AG09309 (cell line): ENCODE measurements around the gene MXD4.
A peak's percentile ranks its signal among the peaks of the same experiment; 100 is the strongest.

Experiments
- DNase-seq: peaks from one replicate; pipeline ENCODE4 v3.0.0-alpha.2; 2010; ENCODE audit warnings: low read depth
- H3K4me3 ChIP-seq: 2 replicates; pipeline ENCODE4 v1.5.1; 2011; ENCODE audit warnings: mild to moderate bottlenecking, low read depth, low read length, moderate library complexity; ENCODE audit not compliant: control insufficient read depth
- CTCF ChIP-seq: IDR thresholded peaks from 2 replicates; pipeline ENCODE4 v1.5.1; 2011; ENCODE audit warnings: mild to moderate bottlenecking, low read depth, low read length, inconsistent platforms; ENCODE audit not compliant: insufficient read depth, control insufficient read depth; ENCODE audit errors: missing control alignments

Gene MXD4

DNA sequence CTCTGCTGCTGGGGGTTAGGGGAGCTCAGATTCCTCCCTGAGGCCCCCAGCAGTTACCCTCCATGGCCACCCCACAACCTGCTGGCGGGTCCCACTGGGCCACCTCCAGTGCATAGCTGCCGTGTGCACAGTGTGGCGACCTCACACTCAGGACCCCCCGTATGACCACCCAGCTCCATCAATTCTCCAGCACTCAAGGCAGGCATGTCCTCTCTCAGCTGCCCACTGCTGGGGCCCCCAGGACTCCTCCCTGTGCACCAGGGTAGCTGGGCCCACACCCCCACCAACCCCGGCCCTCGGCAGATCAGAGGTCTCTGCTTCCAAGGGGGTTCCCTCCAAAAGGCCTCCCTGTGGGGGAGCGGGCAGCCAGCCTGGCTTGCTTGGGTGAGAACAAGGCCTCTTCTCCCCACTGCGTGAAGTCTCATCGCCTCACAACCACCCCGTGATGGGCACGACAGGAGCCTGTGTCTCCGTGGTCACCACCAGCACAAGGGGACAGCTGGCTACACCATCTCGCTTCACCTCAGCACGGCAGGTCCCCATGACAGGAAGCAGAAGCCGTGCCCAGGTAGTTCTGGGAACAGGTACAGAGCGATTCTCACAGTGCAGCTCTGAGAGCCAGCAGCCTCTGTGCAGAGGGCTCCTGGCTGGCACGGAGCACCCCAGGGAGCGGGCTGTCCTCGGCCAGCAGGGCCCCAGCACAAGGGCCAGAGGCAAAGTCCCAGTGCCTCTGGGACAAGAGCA is 15.4 kb downstream of the MXD4 start:
- no peak for DNase-seq
- no peak for TF ChIP-seq CTCF
- no peak overlapping the region for H3K4me3 ChIP-seq

GRCh38 chr4:2245787-2246275 is 16.1 kb downstream of the MXD4 start:
- DNase-seq = no peak
- H3K4me3 ChIP-seq = no peak overlapping the region
- no peak for TF ChIP-seq CTCF

DNA sequence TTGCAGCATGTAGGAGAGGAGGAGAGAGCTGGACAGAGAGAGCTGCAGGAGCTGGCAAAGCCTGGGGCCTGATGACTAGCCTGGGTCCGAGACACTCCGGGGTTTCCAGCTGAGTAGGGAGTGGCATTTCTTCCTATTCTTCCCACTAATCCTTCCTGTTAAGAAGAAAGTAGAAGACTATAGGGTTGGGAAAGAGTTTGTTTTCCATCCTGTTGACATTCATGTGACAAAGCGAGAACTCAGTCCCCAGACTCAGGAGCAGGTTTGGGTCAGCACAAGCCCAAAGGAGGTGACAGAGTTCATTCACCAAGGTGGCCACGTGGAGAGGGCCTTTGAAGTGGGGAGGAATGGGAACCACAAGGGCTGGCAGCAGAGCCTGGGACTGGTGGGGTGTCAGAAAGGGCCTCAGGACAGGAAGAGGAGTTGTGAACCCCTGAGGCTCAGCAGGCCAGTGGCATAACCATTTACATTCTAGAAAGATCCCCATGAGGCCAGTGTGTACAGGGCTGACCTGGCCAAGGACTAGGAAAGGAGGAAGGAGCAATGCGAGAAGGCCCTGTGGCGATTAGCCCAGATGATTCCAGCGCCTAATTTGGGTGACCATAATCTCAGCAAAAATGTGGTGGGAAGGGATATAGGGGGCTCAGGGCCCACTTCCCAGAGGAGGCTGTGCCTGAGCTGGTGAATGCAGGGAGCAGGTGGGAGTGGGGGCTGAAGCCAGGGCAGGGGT is 16.7 kb downstream of the MXD4 start:
- TF ChIP-seq CTCF = no peak
- no peak for DNase-seq
- no peak overlapping the region for H3K4me3 ChIP-seq

DNA sequence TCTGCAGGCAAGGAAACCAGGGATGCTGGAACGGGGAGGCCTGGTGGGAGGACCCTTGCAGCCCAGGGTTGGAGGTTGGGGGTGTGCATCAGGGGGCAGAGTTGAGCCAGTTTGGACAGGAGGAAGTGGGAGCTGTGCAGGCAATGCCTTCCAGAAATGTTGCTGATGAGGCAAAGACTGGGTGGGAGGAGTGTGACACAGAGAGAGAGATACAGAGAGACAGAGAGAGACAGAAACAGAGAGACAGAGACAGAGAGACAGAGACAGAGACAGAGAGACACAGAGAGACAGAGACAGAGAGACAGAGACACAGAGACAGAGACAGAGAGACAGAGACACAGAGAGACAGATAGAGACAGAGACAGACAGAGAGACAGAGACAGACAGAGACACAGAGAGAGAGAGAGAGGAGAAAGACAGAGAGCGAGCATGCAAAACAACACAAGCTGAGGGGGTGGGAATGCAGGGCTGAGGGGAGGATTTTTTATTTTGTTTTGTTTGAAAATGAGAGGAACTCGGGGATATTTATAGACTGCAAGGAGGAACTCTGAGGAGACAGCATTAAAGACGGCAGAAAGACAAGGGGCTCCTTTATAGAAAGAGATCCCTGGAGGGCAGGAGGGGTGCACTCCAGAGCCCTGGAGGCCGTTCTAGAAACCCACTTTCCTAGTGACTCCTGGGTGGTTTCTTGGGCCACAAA is 18.1 kb downstream of the MXD4 start:
- no peak for DNase-seq
- TF ChIP-seq CTCF = peak; percentile 26
- no peak overlapping the region for H3K4me3 ChIP-seq

- DNase-seq = peak; percentile 81
- no peak for TF ChIP-seq CTCF
- peak within 1 kb of the TSS; percentile 99 for H3K4me3 ChIP-seq
These were observed 20.2 kb downstream of the MXD4 start, which contains the start of the genes HAUS3 and POLN for GRCh38 chr4:2241410-2242353. Gene HAUS3 (minus strand): TSS chr4:2242121. CDS start chr4:2240946, 1,175 bp downstream. Gene POLN (minus strand): TSS chr4:2242121. CDS start chr4:2229231, 12,890 bp downstream.
